BJ (cell line): Measurements from ENCODE around the gene APOM. TPM values are rescaled to one million over a fixed set of nuclear protein-coding genes. Genes with fewer than 3 reads are reported as not detected.

Experiments
- CTCF ChIA-PET: fragments of 350-600 bp; formaldehyde crosslinking; extraction: SDS; loops from one replicate; lab custom pipeline; 2021; ENCODE audit warnings: antibody characterized with exemption, inconsistent platforms; lab: Yijun Ruan, JAX
- POLR2A ChIA-PET: fragments of 300-600 bp; sonication (Branson Sonifier 250); formaldehyde crosslinking; extraction: SDS; loops from one replicate; lab custom pipeline; 2021; ENCODE audit warnings: antibody characterized with exemption; lab: Charles Lee
- DNase-seq: peaks from one replicate; pipeline ENCODE4 v3.0.0-alpha.2; 2011; ENCODE audit warnings: low read depth
- H3K27me3 ChIP-seq: 2 replicates; pipeline ENCODE4 v1.6.0; 2011; ENCODE audit warnings: low read length; ENCODE audit not compliant: control insufficient read depth, insufficient read depth
- H3K36me3 ChIP-seq: 2 replicates; pipeline ENCODE4 v1.5.1; 2011; ENCODE audit warnings: low read length; ENCODE audit not compliant: control insufficient read depth, insufficient read depth
- H3K4me3 ChIP-seq: 2 replicates; pipeline ENCODE4 v1.5.1; 2011; ENCODE audit warnings: low read depth, mild to moderate bottlenecking, control low read depth, low read length
- CTCF ChIP-seq: IDR thresholded peaks from 2 replicates; pipeline ENCODE4 v1.5.1; 2011; ENCODE audit warnings: low read depth, mild to moderate bottlenecking, control low read depth, inconsistent platforms, low read length, moderate library complexity; ENCODE audit not compliant: insufficient read depth
- polyA minus RNA-seq: library from RNA; depleted of rRNA, polyadenylated mRNA; stranded (reverse); fragments of >200 nt; gene quantifications from 2 replicates; pipeline ENCODE4 v1.2.3, GENCODE V29; 2011; rRNA and poly(A)+ RNA removed
- polyA plus RNA-seq: library from polyadenylated mRNA; depleted of rRNA; stranded (reverse); fragments of >200 nt; gene quantifications from 2 replicates; pipeline ENCODE4 v1.2.3, GENCODE V29; 2011; rRNA removed

The APOM gene
- polyA plus RNA-seq (4.2 and 4.8 TPM in 2 replicates), polyA minus RNA-seq (2.2 and 2.6 TPM in 2 replicates)

GRCh38 chr6:31655349-31656237 lies at the start of gene APOM:
TSS of gene APOM (plus strand) at chr6:31655894. CDS start at chr6:31655967, 73 bp downstream.
- TF ChIP-seq CTCF: no peak
- CTCF ChIA-PET: interaction anchor here (0.7 kb wide), 1 partner anchor 9 kb away, joined by 4 read pairs; the partner anchor contains the start of gene GPANK1
- Histone ChIP-seq H3K4me3 (no peak within 1 kb of the TSS), H3K36me3 (peaks cover 4% of the 10 kb centered on the region; the same call in 1 of the 2 replicates), H3K27me3 (no peaks in the 10 kb centered on the region)
- DNase-seq: no peak
- POLR2A ChIA-PET: no interaction called here

GRCh38 chr6:31607317-31607716 lies 48.4 kb upstream of the APOM start:
- Histone ChIP-seq H3K36me3 (no peaks in the 10 kb centered on the region), H3K27me3 (no peaks in the 10 kb centered on the region), H3K4me3 (no peak overlapping the region)
- POLR2A ChIA-PET: no interaction called here
- DNase-seq: no peak
- CTCF ChIA-PET: interaction anchor here (1.1 to 1.8 kb wide), 4 partner anchors 9 to 60 kb away, joined by 3 to 8 read pairs (median 5); partner anchors contain the start of genes ATP6V1G2 and NFKBIL1
- no peak for TF ChIP-seq CTCF

- H3K36me3 ChIP-seq: no peaks in the 10 kb centered on the region
- no peak for DNase-seq
- no peak for TF ChIP-seq CTCF
- no peaks in the 10 kb centered on the region for H3K27me3 ChIP-seq
- POLR2A ChIA-PET: no interaction called here
- CTCF ChIA-PET: interaction anchor here (0.7 to 3.0 kb wide), 6 partner anchors 12 to 61 kb away, joined by 3 to 34 read pairs (median 4); no protein-coding TSS in a partner anchor
- H3K4me3 ChIP-seq: no peak overlapping the region
Observed at GRCh38 chr6:31609519-31610406, 45.9 kb upstream of the APOM start.

GRCh38 chr6:31610968-31611367 lies 44.7 kb upstream of the APOM start:
- no peak for TF ChIP-seq CTCF
- ChIA-PET CTCF (interaction anchor here (0.6 to 3.0 kb wide), 4 partner anchors 9 to 60 kb away, joined by 3 to 34 read pairs (median 4); no protein-coding TSS in a partner anchor), POLR2A (no interaction called here)
- H3K4me3 ChIP-seq: no peak overlapping the region
- no peaks in the 10 kb centered on the region for H3K36me3 ChIP-seq
- no peak for DNase-seq
- no peaks in the 10 kb centered on the region for H3K27me3 ChIP-seq
